ENCODE measurements around the gene RFTN2.
"Not testable (repeated sequence)": the region's sequence is repeated elsewhere in the genome, so short reads cannot be mapped to it uniquely, and the experiment has no call there.

Gene RFTN2

GRCh38 chr2:197704434-197705120 is 29.2 kb upstream of the RFTN2 start:
- H3K27me3 Mint-ChIP-seq = peaks cover 11% of the 10 kb centered on the region
- H3K9me3 Mint-ChIP-seq = no peaks in the 10 kb centered on the region
- ATAC-seq (replicated peaks; ENCODE audit: extremely low read depth, poor library complexity, severe bottlenecking) (peak; percentile 53), DNase-seq (ENCODE audit: low spot score in 2 of 2) (no peak)
- peaks cover 15% of the 10 kb centered on the region for H3K36me3 Mint-ChIP-seq (ENCODE audit: insufficient read depth)
- H3K4me1 Mint-ChIP-seq = peaks cover 50% of the 10 kb centered on the region
- H3K4me3 Mint-ChIP-seq = peak overlapping the region; percentile 90
- H3K27ac Mint-ChIP-seq (ENCODE audit: low read depth) = peak overlapping the region; percentile 89

- Mint-ChIP-seq H3K4me1 (peaks cover 25% of the 10 kb centered on the region), H3K27ac (ENCODE audit: low read depth) (no peak overlapping the region), H3K4me3 (no peak overlapping the region)
These were observed 25.6 kb upstream of the RFTN2 start for GRCh38 chr2:197700960-197701359.

GRCh38 chr2:197699724-197700123 is 24.3 kb upstream of the RFTN2 start:
- DNase-seq (ENCODE audit: low spot score in 2 of 2); ATAC-seq (replicated peaks; ENCODE audit: extremely low read depth, poor library complexity, severe bottlenecking); H3K4me3 Mint-ChIP-seq; H3K27ac Mint-ChIP-seq (ENCODE audit: low read depth); H3K9me3 Mint-ChIP-seq; H3K36me3 Mint-ChIP-seq (ENCODE audit: insufficient read depth): not testable (repeated sequence)
- Mint-ChIP-seq H3K27me3 (peaks cover 15% of the 10 kb centered on the region), H3K4me1 (peaks cover 19% of the 10 kb centered on the region)

More at GRCh38 chr2:197700960-197701359, 25.6 kb upstream of the RFTN2 start:
- Mint-ChIP-seq H3K36me3 (ENCODE audit: insufficient read depth) (peaks cover 11% of the 10 kb centered on the region), H3K9me3 (no peaks in the 10 kb centered on the region), H3K27me3 (peaks cover 11% of the 10 kb centered on the region)
- ATAC-seq (replicated peaks; ENCODE audit: extremely low read depth, poor library complexity, severe bottlenecking) = no peak
- no peak for DNase-seq (ENCODE audit: low spot score in 2 of 2)

- not testable (repeated sequence) for DNase-seq (ENCODE audit: low spot score in 2 of 2); H3K9me3 Mint-ChIP-seq; ATAC-seq (replicated peaks; ENCODE audit: extremely low read depth, poor library complexity, severe bottlenecking); H3K36me3 Mint-ChIP-seq (ENCODE audit: insufficient read depth); H3K4me3 Mint-ChIP-seq; H3K27ac Mint-ChIP-seq (ENCODE audit: low read depth)
- Mint-ChIP-seq H3K4me1 (peaks cover 20% of the 10 kb centered on the region), H3K27me3 (peaks cover 26% of the 10 kb centered on the region)
These were observed 21.2 kb upstream of the RFTN2 start for GRCh38 chr2:197696571-197696970.

GRCh38 chr2:197695971-197696370 is 20.6 kb upstream of the RFTN2 start:
- H3K9me3 Mint-ChIP-seq = not testable (repeated sequence)
- H3K4me1 Mint-ChIP-seq = peaks cover 17% of the 10 kb centered on the region

GRCh38 chr2:197695206-197695605 is 19.8 kb upstream of the RFTN2 start:
- H3K27ac Mint-ChIP-seq (ENCODE audit: low read depth); H3K4me3 Mint-ChIP-seq; DNase-seq (ENCODE audit: low spot score in 2 of 2); H3K9me3 Mint-ChIP-seq; ATAC-seq (replicated peaks; ENCODE audit: extremely low read depth, poor library complexity, severe bottlenecking); H3K36me3 Mint-ChIP-seq (ENCODE audit: insufficient read depth): not testable (repeated sequence)
- Mint-ChIP-seq H3K27me3 (peaks cover 16% of the 10 kb centered on the region), H3K4me1 (peaks cover 12% of the 10 kb centered on the region)

More at GRCh38 chr2:197695971-197696370, 20.6 kb upstream of the RFTN2 start:
- H3K4me3 Mint-ChIP-seq; H3K27ac Mint-ChIP-seq (ENCODE audit: low read depth); H3K36me3 Mint-ChIP-seq (ENCODE audit: insufficient read depth); DNase-seq (ENCODE audit: low spot score in 2 of 2); ATAC-seq (replicated peaks; ENCODE audit: extremely low read depth, poor library complexity, severe bottlenecking): not testable (repeated sequence)
- H3K27me3 Mint-ChIP-seq = peaks cover 24% of the 10 kb centered on the region

GRCh38 chr2:197677483-197677882 is 2.1 kb upstream of the RFTN2 start:
- ATAC-seq (replicated peaks; ENCODE audit: extremely low read depth, poor library complexity, severe bottlenecking) (no peak), DNase-seq (ENCODE audit: low spot score in 2 of 2) (no peak)
- peaks cover 7% of the 10 kb centered on the region for H3K36me3 Mint-ChIP-seq (ENCODE audit: insufficient read depth)
- peaks cover 27% of the 10 kb centered on the region for H3K27me3 Mint-ChIP-seq
- no peaks in the 10 kb centered on the region for H3K4me1 Mint-ChIP-seq
- H3K9me3 Mint-ChIP-seq = no peaks in the 10 kb centered on the region
- H3K4me3 Mint-ChIP-seq = no peak overlapping the region
- no peak overlapping the region for H3K27ac Mint-ChIP-seq (ENCODE audit: low read depth)

- Mint-ChIP-seq H3K9me3 (no peaks in the 10 kb centered on the region), H3K4me3 (no peak overlapping the region), H3K27me3 (peaks cover 27% of the 10 kb centered on the region), H3K36me3 (ENCODE audit: insufficient read depth) (peaks cover 7% of the 10 kb centered on the region), H3K27ac (ENCODE audit: low read depth) (no peak overlapping the region), H3K4me1 (no peaks in the 10 kb centered on the region)
- ATAC-seq (replicated peaks; ENCODE audit: extremely low read depth, poor library complexity, severe bottlenecking) = no peak
- DNase-seq (ENCODE audit: low spot score in 2 of 2) = no peak
These were observed 1.7 kb upstream of the RFTN2 start for GRCh38 chr2:197677056-197677455.

GRCh38 chr2:197675711-197676188 is 363 bp upstream of the RFTN2 start:
- Mint-ChIP-seq H3K27ac (ENCODE audit: low read depth) (no peak overlapping the region), H3K4me3 (no peak overlapping the region), H3K4me1 (no peaks in the 10 kb centered on the region), H3K36me3 (ENCODE audit: insufficient read depth) (peaks cover 7% of the 10 kb centered on the region), H3K9me3 (no peaks in the 10 kb centered on the region), H3K27me3 (peaks cover 24% of the 10 kb centered on the region)
- ATAC-seq (replicated peaks; ENCODE audit: extremely low read depth, poor library complexity, severe bottlenecking) (no peak), DNase-seq (ENCODE audit: low spot score in 2 of 2) (no peak)

- Mint-ChIP-seq H3K9me3 (no peaks in the 10 kb centered on the region), H3K4me3 (no peak overlapping the region), H3K27ac (ENCODE audit: low read depth) (no peak overlapping the region), H3K36me3 (ENCODE audit: insufficient read depth) (peaks cover 7% of the 10 kb centered on the region), H3K27me3 (peaks cover 24% of the 10 kb centered on the region), H3K4me1 (no peaks in the 10 kb centered on the region)
- ATAC-seq (replicated peaks; ENCODE audit: extremely low read depth, poor library complexity, severe bottlenecking) = no peak
- DNase-seq (ENCODE audit: low spot score in 2 of 2) = no peak
These were observed 796 bp downstream of the RFTN2 start for GRCh38 chr2:197674591-197674990.

- Mint-ChIP-seq H3K27me3 (peaks cover 24% of the 10 kb centered on the region), H3K9me3 (no peaks in the 10 kb centered on the region), H3K27ac (ENCODE audit: low read depth) (no peak overlapping the region), H3K4me3 (no peak overlapping the region), H3K4me1 (no peaks in the 10 kb centered on the region), H3K36me3 (ENCODE audit: insufficient read depth) (peaks cover 7% of the 10 kb centered on the region)
- no peak for ATAC-seq (replicated peaks; ENCODE audit: extremely low read depth, poor library complexity, severe bottlenecking)
- DNase-seq (ENCODE audit: low spot score in 2 of 2) = no peak
These were observed 1.3 kb downstream of the RFTN2 start for GRCh38 chr2:197674060-197674459.

- no peaks in the 10 kb centered on the region for H3K9me3 Mint-ChIP-seq
- no peak overlapping the region for H3K27ac Mint-ChIP-seq (ENCODE audit: low read depth)
- H3K4me3 Mint-ChIP-seq = no peak overlapping the region
- H3K4me1 Mint-ChIP-seq = no peaks in the 10 kb centered on the region
- peaks cover 7% of the 10 kb centered on the region for H3K36me3 Mint-ChIP-seq (ENCODE audit: insufficient read depth)
- ATAC-seq (replicated peaks; ENCODE audit: extremely low read depth, poor library complexity, severe bottlenecking) (no peak), DNase-seq (ENCODE audit: low spot score in 2 of 2) (no peak)
- peaks cover 24% of the 10 kb centered on the region for H3K27me3 Mint-ChIP-seq
These were observed 1.8 kb downstream of the RFTN2 start for GRCh38 chr2:197673606-197674005.

- no peaks in the 10 kb centered on the region for H3K4me1 Mint-ChIP-seq
- H3K27ac Mint-ChIP-seq (ENCODE audit: low read depth) = no peak overlapping the region
- no peak overlapping the region for H3K4me3 Mint-ChIP-seq
- H3K36me3 Mint-ChIP-seq (ENCODE audit: insufficient read depth) = peaks cover 7% of the 10 kb centered on the region
- ATAC-seq (replicated peaks; ENCODE audit: extremely low read depth, poor library complexity, severe bottlenecking) = no peak
- DNase-seq (ENCODE audit: low spot score in 2 of 2) = no peak
- peaks cover 24% of the 10 kb centered on the region for H3K27me3 Mint-ChIP-seq
- H3K9me3 Mint-ChIP-seq = no peaks in the 10 kb centered on the region
These were observed 2.3 kb downstream of the RFTN2 start for GRCh38 chr2:197673106-197673505.

Measured in central memory CD8-positive, alpha-beta T cell (primary cell).